ENCODE results near the gene SLC44A4.

DNA sequence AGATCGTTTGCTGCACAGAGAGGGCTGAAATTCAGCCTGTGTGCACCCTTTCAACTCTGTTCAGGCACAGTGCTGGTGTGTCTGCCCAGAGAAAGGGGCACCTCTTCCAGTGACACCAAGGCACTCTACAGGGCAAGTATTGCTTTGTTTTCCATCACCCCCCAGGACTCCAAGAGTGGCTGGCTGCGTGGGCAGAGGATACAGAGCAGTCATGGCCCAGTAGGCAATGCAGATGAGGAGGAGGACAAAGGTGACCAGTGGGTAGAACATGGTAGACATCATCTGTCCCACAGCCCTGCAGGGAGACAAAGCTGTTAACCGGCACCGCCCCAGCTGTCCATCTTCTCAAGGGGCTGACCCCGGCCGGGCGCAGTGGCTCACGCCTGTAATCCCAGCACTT, 9.5 kb downstream of the SLC44A4 start:
- no peak for TF ChIP-seq EZH2 (IDR thresholded peaks at IDR 0.05; ENCODE audit: insufficient read depth, low read length)
- TF ChIP-seq, protein P1, sequence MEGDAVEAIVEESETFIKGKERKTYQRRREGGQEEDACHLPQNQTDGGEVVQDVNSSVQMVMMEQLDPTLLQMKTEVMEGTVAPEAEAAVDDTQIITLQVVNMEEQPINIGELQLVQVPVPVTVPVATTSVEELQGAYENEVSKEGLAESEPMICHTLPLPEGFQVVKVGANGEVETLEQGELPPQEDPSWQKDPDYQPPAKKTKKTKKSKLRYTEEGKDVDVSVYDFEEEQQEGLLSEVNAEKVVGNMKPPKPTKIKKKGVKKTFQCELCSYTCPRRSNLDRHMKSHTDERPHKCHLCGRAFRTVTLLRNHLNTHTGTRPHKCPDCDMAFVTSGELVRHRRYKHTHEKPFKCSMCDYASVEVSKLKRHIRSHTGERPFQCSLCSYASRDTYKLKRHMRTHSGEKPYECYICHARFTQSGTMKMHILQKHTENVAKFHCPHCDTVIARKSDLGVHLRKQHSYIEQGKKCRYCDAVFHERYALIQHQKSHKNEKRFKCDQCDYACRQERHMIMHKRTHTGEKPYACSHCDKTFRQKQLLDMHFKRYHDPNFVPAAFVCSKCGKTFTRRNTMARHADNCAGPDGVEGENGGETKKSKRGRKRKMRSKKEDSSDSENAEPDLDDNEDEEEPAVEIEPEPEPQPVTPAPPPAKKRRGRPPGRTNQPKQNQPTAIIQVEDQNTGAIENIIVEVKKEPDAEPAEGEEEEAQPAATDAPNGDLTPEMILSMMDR (IDR thresholded peaks at IDR 0.05; ENCODE audit: insufficient read depth, low read depth, low read length), result no peak

Data from astrocyte (in vitro differentiated cells and primary cell).